Testis (tissue), 3 donors: ENCODE data around the gene SEMA3D. TPM values are rescaled to one million over a fixed set of nuclear protein-coding genes. Genes with fewer than 3 reads are reported as not detected.

ENCODE experiments used
- DNase-seq: peaks from one replicate; pipeline ENCODE4 v3.0.0-alpha.2; 2019
- H3K27ac ChIP-seq, 2 donors: fragments of 200-600 bp; sonication (generic); one replicate each; pipeline ENCODE4 v1.5.1; 2019
- H3K27me3 ChIP-seq: fragments of 200-600 bp; sonication (generic); one replicate; pipeline ENCODE4 v1.5.1; 2019
- H3K36me3 ChIP-seq: fragments of 200-600 bp; sonication (generic); one replicate; pipeline ENCODE4 v1.5.1; 2017; ENCODE audit warnings: low read depth; ENCODE audit errors: missing control alignments
- H3K4me1 ChIP-seq: fragments of 200-600 bp; sonication (generic); one replicate; pipeline ENCODE4 v1.5.1; 2019
- H3K4me3 ChIP-seq, 2 donors: fragments of 200-600 bp; sonication (generic); one replicate each; pipeline ENCODE4 v1.5.1; 2017 to 2019
- H3K9me3 ChIP-seq: fragments of 200-600 bp; sonication (generic); one replicate; pipeline ENCODE4 v1.5.1; 2017
- CTCF ChIP-seq, 3 experiments: fragments of 450-650 bp in 2 of 3; fragments of 200-600 bp in 1 of 3; sonication (generic) in 1 of 3; IDR thresholded peaks; one replicate each; pipeline ENCODE4 v1.5.1; 2016 to 2019; ENCODE audit warnings: antibody characterized with exemption in 3 of 3, mild to moderate bottlenecking in 2 of 3, moderate library complexity in 1 of 3
- POLR2A ChIP-seq: fragments of 450-650 bp; IDR thresholded peaks from one replicate; pipeline ENCODE4 v1.6.1; 2017; ENCODE audit warnings: antibody characterized with exemption, mild to moderate bottlenecking, moderate library complexity
- WGBS, 2 donors: methylation state at CpG; one replicate each; pipeline ENCODE4 v1.1.5; 2018; 5-methylcytosine and 5-hydroxymethylcytosine counted together
- intact Hi-C: fragments of 100-400 bp; cut with DNase I; formaldehyde crosslinking; loops from one replicate; pipeline ENCODE4 v1.15.1; 2023; ENCODE audit warnings: low total_unique reads
- polyA plus RNA-seq: library from polyadenylated mRNA; stranded (reverse); fragments of 350-450 nt; fragmentation: Illumina TruSeq; extraction: RNeasy Lipid Tissue Mini Kit (QIAGEN cat#74804); gene quantifications from one replicate; pipeline ENCODE4 v1.2.3, GENCODE V29; 2014; ENCODE audit warnings: low read depth, low replicate concordance; ENCODE audit not compliant: insufficient read depth
- total RNA-seq, 2 donors: library from RNA; depleted of rRNA; stranded (reverse); fragments of >200 nt; gene quantifications; one replicate each; pipeline ENCODE4 v1.2.3, GENCODE V29; 2016

Gene SEMA3D
- total and polyA plus RNA-seq, 3 donors from 2014 or later: 7.3 to 11.5 (median 7.5) TPM

- TF ChIP-seq CTCF (IDR thresholded peaks at IDR 0.05) (no peak), POLR2A (no peak)
- Histone ChIP-seq H3K4me1 (no peaks in the 10 kb centered on the region), H3K9me3 (no peaks in the 10 kb centered on the region), H3K27me3 (no peaks in the 10 kb centered on the region), H3K27ac (no peak overlapping the region), H3K36me3 (no peaks in the 10 kb centered on the region), H3K4me3 (no peak overlapping the region)
- intact Hi-C loops: no loop called here
- WGBS, 2 donors: 90 to 93% methylated on average over 4 of the region's 4 CpGs
- DNase-seq: no peak
Observed at GRCh38 chr7:85130702-85131101, 56.2 kb downstream of the SEMA3D start.

- intact Hi-C loops: no loop called here
- 59 to 72% methylated on average over 2 of the region's 2 CpGs for WGBS, 2 donors
Observed at GRCh38 chr7:85126383-85126782, 60.5 kb downstream of the SEMA3D start.

DNA sequence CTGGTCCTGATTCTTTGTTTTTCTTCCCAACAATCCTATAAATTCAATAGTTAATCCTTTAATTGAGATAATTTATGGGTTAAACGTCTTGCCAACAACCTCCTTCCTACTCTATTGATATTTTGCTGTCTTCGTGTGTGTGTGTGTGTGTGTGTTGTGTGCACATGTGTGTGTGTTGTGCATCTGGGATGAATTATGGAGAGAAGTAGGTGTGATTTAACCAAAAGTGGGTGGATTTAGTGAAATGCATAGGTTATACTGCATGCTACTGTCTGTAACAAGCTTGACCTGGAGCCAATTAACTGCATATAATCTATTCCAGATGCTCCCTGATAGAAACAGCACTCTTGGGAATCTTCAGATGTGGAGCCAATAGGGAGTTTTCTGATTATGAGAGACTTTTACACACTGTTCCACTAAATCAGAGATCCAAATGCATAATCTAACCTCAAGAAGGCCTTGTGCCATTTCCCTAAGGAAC lies 61.2 kb downstream of the SEMA3D start:
- DNase-seq: no peak
- no peak for TF ChIP-seq POLR2A
- no peak for TF ChIP-seq CTCF (IDR thresholded peaks at IDR 0.05)
- H3K4me3 ChIP-seq: no peak overlapping the region
- H3K27ac ChIP-seq: no peak overlapping the region
- H3K9me3 ChIP-seq: no peaks in the 10 kb centered on the region
- 34 to 42% methylated on average over 2 of the region's 2 CpGs for WGBS, 2 donors
- intact Hi-C loops: no loop called here
- H3K4me1 ChIP-seq: no peaks in the 10 kb centered on the region
- no peaks in the 10 kb centered on the region for H3K27me3 ChIP-seq
- H3K36me3 ChIP-seq: no peaks in the 10 kb centered on the region

More at GRCh38 chr7:85126383-85126782, 60.5 kb downstream of the SEMA3D start:
- Histone ChIP-seq H3K4me3 (no peak overlapping the region), H3K4me1 (no peaks in the 10 kb centered on the region), H3K27ac (no peak overlapping the region), H3K9me3 (no peaks in the 10 kb centered on the region), H3K36me3 (no peaks in the 10 kb centered on the region), H3K27me3 (no peaks in the 10 kb centered on the region)
- no peak for DNase-seq
- no peak for TF ChIP-seq CTCF (IDR thresholded peaks at IDR 0.05)
- no peak for TF ChIP-seq POLR2A

DNA sequence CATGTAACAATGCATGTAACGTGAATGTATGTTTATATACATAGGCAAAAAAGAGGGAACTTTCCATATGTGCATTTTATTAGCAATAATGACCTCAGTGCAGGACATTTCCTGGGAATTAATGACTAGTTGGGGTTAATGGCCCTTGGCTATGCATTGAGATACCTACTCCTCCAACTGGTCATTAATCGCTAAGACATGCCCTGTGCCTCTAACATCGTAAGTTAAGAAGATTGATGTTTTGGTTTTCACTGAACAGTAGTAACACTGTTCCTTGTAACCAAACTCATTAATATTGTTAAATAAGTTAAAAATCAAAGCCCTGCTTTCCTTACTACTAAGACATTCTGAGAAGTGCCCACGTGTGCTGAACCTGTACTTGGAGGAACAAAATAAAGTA lies 61.7 kb downstream of the SEMA3D start:
- H3K4me3 ChIP-seq: no peak overlapping the region
- no peak overlapping the region for H3K27ac ChIP-seq
- 87 to 88% methylated on average over 4 of the region's 4 CpGs for WGBS, 2 donors
- TF ChIP-seq POLR2A: no peak
- no peak for TF ChIP-seq CTCF (IDR thresholded peaks at IDR 0.05)
- H3K27me3 ChIP-seq: no peaks in the 10 kb centered on the region
- H3K36me3 ChIP-seq: no peaks in the 10 kb centered on the region
- no peaks in the 10 kb centered on the region for H3K4me1 ChIP-seq
- intact Hi-C loops: no loop called here
- H3K9me3 ChIP-seq: no peaks in the 10 kb centered on the region
- no peak for DNase-seq

GRCh38 chr7:85119934-85120333 lies 66.9 kb downstream of the SEMA3D start:
- no peaks in the 10 kb centered on the region for H3K36me3 ChIP-seq
- H3K27ac ChIP-seq: no peak overlapping the region
- no peaks in the 10 kb centered on the region for H3K9me3 ChIP-seq
- DNase-seq: no peak
- H3K4me3 ChIP-seq: no peak overlapping the region
- intact Hi-C loops: no loop called here
- no peak for TF ChIP-seq CTCF (IDR thresholded peaks at IDR 0.05)
- no peak for TF ChIP-seq POLR2A
- no peaks in the 10 kb centered on the region for H3K27me3 ChIP-seq
- WGBS, 2 donors: 97 to 99% methylated on average over 3 of the region's 3 CpGs
- H3K4me1 ChIP-seq: no peaks in the 10 kb centered on the region
